ENCODE results near the gene TTLL8. TPM values are rescaled to one million over a fixed set of nuclear protein-coding genes. Genes with fewer than 3 reads are reported as not detected.

Gene TTLL8
- total and polyA plus RNA-seq, 2 donors (not counting 3 experiments of a cell fraction or from before 2014, with no cell fraction given): not detected

DNA sequence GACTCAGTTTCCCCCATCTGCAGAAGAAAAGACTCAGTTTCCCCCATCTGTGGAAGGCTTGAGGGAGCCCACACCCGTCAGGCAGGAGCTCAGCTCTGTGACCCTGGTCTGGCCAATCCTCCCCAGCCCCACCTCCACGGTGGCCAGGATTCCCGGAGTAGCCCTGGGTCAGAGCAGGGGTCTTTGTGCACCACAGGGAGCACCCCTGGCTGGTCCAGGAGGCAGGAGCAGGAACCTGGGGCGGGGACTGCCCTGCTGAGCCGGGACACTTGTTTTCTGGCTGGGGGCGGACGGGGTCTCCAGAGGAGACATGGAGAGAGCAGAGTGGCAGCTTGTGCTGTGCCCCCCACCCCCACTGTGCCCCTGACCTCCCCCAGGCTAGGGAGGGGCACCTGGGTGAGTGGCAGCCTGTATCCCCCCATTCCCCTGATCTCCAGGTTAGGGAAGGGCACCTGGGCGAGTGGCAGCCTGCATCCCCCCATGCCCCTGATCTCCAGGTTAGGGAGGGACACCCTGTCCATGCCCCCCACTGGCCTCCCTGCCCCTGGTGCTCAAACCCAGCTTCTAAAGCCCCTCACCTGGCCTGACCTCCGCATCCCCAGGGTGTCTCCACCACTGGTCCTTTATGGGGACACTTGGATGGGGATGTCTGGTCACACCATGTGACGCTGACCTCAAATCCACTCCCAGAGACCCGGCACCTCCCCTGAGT is 64.3 kb downstream of the TTLL8 start:
- no peaks in the 10 kb centered on the region for H4K20me1 ChIP-seq (replicated peaks; ENCODE audit: control insufficient read depth, extremely low read depth, insufficient read depth, low read length)
- BruUV-seq (replicated peaks): no TSS peak
- H3K79me2 ChIP-seq (ENCODE audit: control insufficient read depth, insufficient read depth, low read length): no peaks in the 10 kb centered on the region
- POLR2A ChIA-PET: no interaction called here
- no peak overlapping the region for H3K9ac ChIP-seq (replicated peaks; ENCODE audit: extremely low read depth, insufficient read depth, low read length)
- DNase-seq (ENCODE audit: low read depth, low spot score) (no peak), FAIRE-seq (no peak)
- H3K4me1 ChIP-seq (ENCODE audit: control insufficient read depth, extremely low read depth, insufficient read depth, low read length): no peaks in the 10 kb centered on the region
- dilution Hi-C loops (cut with MboI; ENCODE audit: extremely low pct_ligation_motif_present, low sequenced_read_pairs) (no loop called here), intact Hi-C loops (cut with micrococcal nuclease) (loop anchor here (1.0 to 5.0 kb wide), 2 partner anchors 38 to 63 kb away; no protein-coding TSS in a partner anchor)
- TF ChIP-seq POLR2AphosphoS5 (IDR thresholded peaks at IDR 0.05; ENCODE audit: insufficient read depth, low read depth, low read length) (no peak), MAX (IDR thresholded peaks at IDR 0.05; ENCODE audit: insufficient read depth, insufficient read length) (no peak), EZH2 (IDR thresholded peaks at IDR 0.05; ENCODE audit: borderline replicate concordance, low read depth, low read length, severe bottlenecking) (no peak), MYC (IDR thresholded peaks at IDR 0.05; ENCODE audit: low read depth, low read length) (no peak), JUN (IDR thresholded peaks at IDR 0.05; ENCODE audit: borderline replicate concordance, insufficient read depth, insufficient read length, low read depth) (no peak), GATA2 (IDR thresholded peaks at IDR 0.05; ENCODE audit: insufficient read depth, insufficient read length, low read depth, low read length) (no peak), FOS (IDR thresholded peaks at IDR 0.05; ENCODE audit: borderline replicate concordance, insufficient read depth, low read length) (no peak), POLR2A (IDR thresholded peaks at IDR 0.05; ENCODE audit: low read depth, low read length) (no peak)
- TF ChIP-seq, protein P1, sequence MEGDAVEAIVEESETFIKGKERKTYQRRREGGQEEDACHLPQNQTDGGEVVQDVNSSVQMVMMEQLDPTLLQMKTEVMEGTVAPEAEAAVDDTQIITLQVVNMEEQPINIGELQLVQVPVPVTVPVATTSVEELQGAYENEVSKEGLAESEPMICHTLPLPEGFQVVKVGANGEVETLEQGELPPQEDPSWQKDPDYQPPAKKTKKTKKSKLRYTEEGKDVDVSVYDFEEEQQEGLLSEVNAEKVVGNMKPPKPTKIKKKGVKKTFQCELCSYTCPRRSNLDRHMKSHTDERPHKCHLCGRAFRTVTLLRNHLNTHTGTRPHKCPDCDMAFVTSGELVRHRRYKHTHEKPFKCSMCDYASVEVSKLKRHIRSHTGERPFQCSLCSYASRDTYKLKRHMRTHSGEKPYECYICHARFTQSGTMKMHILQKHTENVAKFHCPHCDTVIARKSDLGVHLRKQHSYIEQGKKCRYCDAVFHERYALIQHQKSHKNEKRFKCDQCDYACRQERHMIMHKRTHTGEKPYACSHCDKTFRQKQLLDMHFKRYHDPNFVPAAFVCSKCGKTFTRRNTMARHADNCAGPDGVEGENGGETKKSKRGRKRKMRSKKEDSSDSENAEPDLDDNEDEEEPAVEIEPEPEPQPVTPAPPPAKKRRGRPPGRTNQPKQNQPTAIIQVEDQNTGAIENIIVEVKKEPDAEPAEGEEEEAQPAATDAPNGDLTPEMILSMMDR (IDR thresholded peaks at IDR 0.05; ENCODE audit: extremely low read depth in 1 of 2, insufficient read depth in 1 of 2, low read depth in 1 of 2, low read length in 2 of 2): no peak
- no peak overlapping the region for H3K27ac ChIP-seq (ENCODE audit: insufficient read depth, low read depth, low read length)
- H3K36me3 ChIP-seq (ENCODE audit: control insufficient read depth in 2 of 2, extremely low read depth in 1 of 2, insufficient read depth in 2 of 2, low read length in 2 of 2): no peaks in the 10 kb centered on the region
- H3K9me1 ChIP-seq (replicated peaks; ENCODE audit: control insufficient read depth, extremely low read depth, insufficient read depth, low read length): no peaks in the 10 kb centered on the region
- H3K27me3 ChIP-seq (ENCODE audit: control insufficient read depth in 2 of 2, insufficient read depth in 2 of 2, low read length in 2 of 2): no peaks in the 10 kb centered on the region
- H3K4me3 ChIP-seq (replicated peaks in 1 of 3; ENCODE audit: insufficient read depth in 1 of 3, low read depth in 1 of 3, low read length in 3 of 3): no peak overlapping the region
- no peaks in the 10 kb centered on the region for H3K9me3 ChIP-seq (replicated peaks; ENCODE audit: control insufficient read depth, insufficient read depth, low read length)
- CTCF ChIA-PET: interaction anchor here (0.6 to 4.7 kb wide), 12 partner anchors 9 to 155 kb away, joined by 3 to 50 read pairs (median 4); no protein-coding TSS in a partner anchor
- no peak overlapping the region for H3K4me2 ChIP-seq (ENCODE audit: insufficient read depth, low read length)
- no peak overlapping the region for H2AFZ ChIP-seq (ENCODE audit: low read depth, low read length)
